OCI-LY7 (cell line): ENCODE measurements around the gene RHBG.

Experiments used
- EZH2phosphoT487 ChIP-seq: fragments of 200-600 bp; sonication (generic); IDR thresholded peaks from 2 replicates; pipeline ENCODE4 v1.6.1; 2018; ENCODE audit warnings: low read depth, borderline replicate concordance, mild to moderate bottlenecking, mixed run types, antibody characterized with exemption, low read length, moderate library complexity, mixed read lengths
- TF ChIP-seq, protein P1 (sequence below): fragments of 200-600 bp; sonication (generic); conservative IDR thresholded peaks from 2 replicates; pipeline ENCODE4 v1.5.1; 2014; ENCODE audit warnings: mild to moderate bottlenecking, antibody characterized with exemption, low read length, moderate library complexity, mixed read lengths

DNA sequence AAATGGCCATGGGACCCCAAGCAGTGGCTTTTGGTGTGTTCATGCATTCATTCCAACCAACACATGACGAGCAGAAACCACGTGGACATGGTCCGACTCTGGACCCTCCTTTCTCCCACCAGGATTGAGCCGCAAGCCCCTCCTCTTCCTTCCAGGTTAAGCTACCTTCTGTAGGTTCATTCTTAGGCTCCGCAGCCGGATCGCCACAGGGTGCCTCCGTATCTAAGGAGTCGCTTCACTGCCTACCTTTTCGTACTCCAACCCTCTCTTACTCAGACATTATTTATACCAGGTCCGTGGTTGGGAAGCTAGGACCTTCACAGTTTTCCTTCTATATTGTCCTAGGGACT, 63.6 kb downstream of the RHBG start:
- TF ChIP-seq, protein P1, sequence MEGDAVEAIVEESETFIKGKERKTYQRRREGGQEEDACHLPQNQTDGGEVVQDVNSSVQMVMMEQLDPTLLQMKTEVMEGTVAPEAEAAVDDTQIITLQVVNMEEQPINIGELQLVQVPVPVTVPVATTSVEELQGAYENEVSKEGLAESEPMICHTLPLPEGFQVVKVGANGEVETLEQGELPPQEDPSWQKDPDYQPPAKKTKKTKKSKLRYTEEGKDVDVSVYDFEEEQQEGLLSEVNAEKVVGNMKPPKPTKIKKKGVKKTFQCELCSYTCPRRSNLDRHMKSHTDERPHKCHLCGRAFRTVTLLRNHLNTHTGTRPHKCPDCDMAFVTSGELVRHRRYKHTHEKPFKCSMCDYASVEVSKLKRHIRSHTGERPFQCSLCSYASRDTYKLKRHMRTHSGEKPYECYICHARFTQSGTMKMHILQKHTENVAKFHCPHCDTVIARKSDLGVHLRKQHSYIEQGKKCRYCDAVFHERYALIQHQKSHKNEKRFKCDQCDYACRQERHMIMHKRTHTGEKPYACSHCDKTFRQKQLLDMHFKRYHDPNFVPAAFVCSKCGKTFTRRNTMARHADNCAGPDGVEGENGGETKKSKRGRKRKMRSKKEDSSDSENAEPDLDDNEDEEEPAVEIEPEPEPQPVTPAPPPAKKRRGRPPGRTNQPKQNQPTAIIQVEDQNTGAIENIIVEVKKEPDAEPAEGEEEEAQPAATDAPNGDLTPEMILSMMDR = no peak
- TF ChIP-seq EZH2phosphoT487 = no peak
